ENCODE data around the gene SBK3. TPM values are rescaled to one million over a fixed set of nuclear protein-coding genes. Genes with fewer than 3 reads are reported as not detected.
A peak's percentile ranks its signal among the peaks of the same experiment; 100 is the strongest.
"Not testable (repeated sequence)": the region's sequence is repeated elsewhere in the genome, so short reads cannot be mapped to it uniquely, and the experiment has no call there.

Gene SBK3
- total RNA-seq, 4 donors from 2014 or later, result 0.40 TPM; not detected in 2

GRCh38 chr19:55535965-55536350 is 9.4 kb downstream of the SBK3 start:
- Histone ChIP-seq H3K27ac (no peak overlapping the region), H3K27me3 (peaks cover 21% of the 10 kb centered on the region), H3K4me1 (peaks cover 0 to 10% (median 0%) of the 10 kb centered on the region in 3 donors), H3K4me3 (no peak overlapping the region), H3K36me3 (no peaks in the 10 kb centered on the region), H3K9me3 (no peaks in the 10 kb centered on the region)
- WGBS, 2 donors (ENCODE audit: low coverage in 1 of 2), result 82% methylated on average over 9 of the region's 22 CpGs; no CpG with 5 or more reads in 1 of the 2 donors
- TF ChIP-seq CTCF (IDR thresholded peaks at IDR 0.05) (no peak), POLR2A (IDR thresholded peaks at IDR 0.05) (no peak), EP300 (IDR thresholded peaks at IDR 0.05) (no peak), POLR2AphosphoS5 (IDR thresholded peaks at IDR 0.05) (no peak)
- no peak for ATAC-seq

- H3K36me3 ChIP-seq, result no peaks in the 10 kb centered on the region
- H3K9me3 ChIP-seq, result no peaks in the 10 kb centered on the region
- no peak overlapping the region for H3K4me3 ChIP-seq
- H3K27ac ChIP-seq, result no peak overlapping the region
- no peak for ATAC-seq
- H3K4me1 ChIP-seq, result peaks cover 0 to 10% (median 0%) of the 10 kb centered on the region in 3 donors
- H3K27me3 ChIP-seq, result peaks cover 21% of the 10 kb centered on the region
- TF ChIP-seq POLR2AphosphoS5 (IDR thresholded peaks at IDR 0.05) (no peak), CTCF (IDR thresholded peaks at IDR 0.05) (no peak), POLR2A (IDR thresholded peaks at IDR 0.05) (no peak), EP300 (IDR thresholded peaks at IDR 0.05) (no peak)
- 60 to 90% methylated on average over 3 to 4 of the region's 12 CpGs for WGBS, 2 donors (ENCODE audit: low coverage in 1 of 2)
These were observed 10.0 kb downstream of the SBK3 start for GRCh38 chr19:55535173-55535964.

- H3K27me3 ChIP-seq, result peaks cover 31% of the 10 kb centered on the region
- H3K4me3 ChIP-seq, H3K27ac ChIP-seq, H3K4me1 ChIP-seq, H3K9me3 ChIP-seq, ATAC-seq, H3K36me3 ChIP-seq: not testable (repeated sequence)
- WGBS, 2 donors (ENCODE audit: low coverage in 1 of 2), result 79 to 100% methylated on average over 2 to 6 of the region's 7 CpGs
These were observed 11.1 kb downstream of the SBK3 start for GRCh38 chr19:55534280-55534679.

- H3K9me3 ChIP-seq, result no peaks in the 10 kb centered on the region
- ATAC-seq, result no peak
- peaks cover 0 to 9% (median 7%) of the 10 kb centered on the region in 3 donors for H3K4me1 ChIP-seq
- no peaks in the 10 kb centered on the region for H3K36me3 ChIP-seq
- no CpG with 5 or more reads among the region's 26 CpGs for WGBS, 2 donors (ENCODE audit: low coverage in 1 of 2)
- no peak for TF ChIP-seq EP300 (IDR thresholded peaks at IDR 0.05)
- no peak for TF ChIP-seq CTCF (IDR thresholded peaks at IDR 0.05)
- no peak for TF ChIP-seq POLR2AphosphoS5 (IDR thresholded peaks at IDR 0.05)
- TF ChIP-seq POLR2A (IDR thresholded peaks at IDR 0.05), result no peak
- no peak overlapping the region for H3K4me3 ChIP-seq
- H3K27ac ChIP-seq, result no peak overlapping the region
- H3K27me3 ChIP-seq, result peaks cover 31% of the 10 kb centered on the region
These were observed 14.3 kb downstream of the SBK3 start for GRCh38 chr19:55530996-55531395.

GRCh38 chr19:55529636-55530234 is 15.6 kb downstream of the SBK3 start:
- Histone ChIP-seq H3K27me3 (peaks cover 37% of the 10 kb centered on the region), H3K9me3 (no peaks in the 10 kb centered on the region), H3K27ac (no peak overlapping the region), H3K4me3 (no peak overlapping the region), H3K36me3 (no peaks in the 10 kb centered on the region), H3K4me1 (peaks cover 0 to 16% (median 10%) of the 10 kb centered on the region in 3 donors)
- no peak for TF ChIP-seq POLR2A (IDR thresholded peaks at IDR 0.05)
- no peak for TF ChIP-seq POLR2AphosphoS5 (IDR thresholded peaks at IDR 0.05)
- TF ChIP-seq CTCF (IDR thresholded peaks at IDR 0.05), result no peak
- 67 to 81% methylated on average over 3 to 6 of the region's 56 CpGs for WGBS, 2 donors (ENCODE audit: low coverage in 1 of 2)
- ATAC-seq, result peak; percentile 19

Data from gastroesophageal sphincter (tissue), 4 donors.